Upper lobe of right lung (tissue), 1 donor: ENCODE data around the gene RTF1. TPM values are rescaled to one million over a fixed set of nuclear protein-coding genes. Genes with fewer than 3 reads are reported as not detected.
"Not testable (repeated sequence)": the region's sequence is repeated elsewhere in the genome, so short reads cannot be mapped to it uniquely, and the experiment has no call there.

Source experiments
- ATAC-seq: fragments of 200-7000 bp; cut with Tn5 transposase; one replicate; pipeline ENCODE4 v1.9.1; 2020; ENCODE audit warnings: mild to moderate bottlenecking, moderate library complexity
- DNase-seq: peaks from one replicate; pipeline ENCODE4 v3.0.0-alpha.2; 2020
- H3K27ac ChIP-seq: fragments of 200-600 bp; one replicate; pipeline ENCODE4 v1.8.0; 2022
- H3K27me3 ChIP-seq: fragments of 200-600 bp; one replicate; pipeline ENCODE4 v1.8.0; 2022; ENCODE audit warnings: mild to moderate bottlenecking
- H3K36me3 ChIP-seq: fragments of 200-600 bp; one replicate; pipeline ENCODE4 v1.8.0; 2022
- H3K4me1 ChIP-seq: fragments of 200-600 bp; one replicate; pipeline ENCODE4 v1.8.0; 2022
- H3K4me3 ChIP-seq: fragments of 200-600 bp; one replicate; pipeline ENCODE4 v1.8.0; 2022; ENCODE audit warnings: mild to moderate bottlenecking
- H3K9me3 ChIP-seq: fragments of 200-600 bp; one replicate; pipeline ENCODE4 v1.8.0; 2022
- intact Hi-C: fragments of 100-400 bp; cut with DNase I; formaldehyde crosslinking; loops from one replicate; pipeline ENCODE4 v1.11.0; 2022
- total RNA-seq: library from RNA; stranded (reverse); fragmentation: NEBNext Ultra II Directional; extraction: Animal tissue kit (Norgen Biotek cat#: 25700); gene quantifications from one replicate; pipeline ENCODE4 v1.2.1, GENCODE V29; 2021
- TF ChIP-seq, protein P1 (sequence below): fragments of 200-600 bp; IDR thresholded peaks from one replicate; pipeline ENCODE4 v1.8.0; 2022; ENCODE audit warnings: antibody characterized with exemption
- donor health status: DM: no; HTN: yes; CAD: no; lungs with severe emphysema.

RTF1 gene
- total RNA-seq, 1 donor from 2014 or later = 27.1 TPM

DNA sequence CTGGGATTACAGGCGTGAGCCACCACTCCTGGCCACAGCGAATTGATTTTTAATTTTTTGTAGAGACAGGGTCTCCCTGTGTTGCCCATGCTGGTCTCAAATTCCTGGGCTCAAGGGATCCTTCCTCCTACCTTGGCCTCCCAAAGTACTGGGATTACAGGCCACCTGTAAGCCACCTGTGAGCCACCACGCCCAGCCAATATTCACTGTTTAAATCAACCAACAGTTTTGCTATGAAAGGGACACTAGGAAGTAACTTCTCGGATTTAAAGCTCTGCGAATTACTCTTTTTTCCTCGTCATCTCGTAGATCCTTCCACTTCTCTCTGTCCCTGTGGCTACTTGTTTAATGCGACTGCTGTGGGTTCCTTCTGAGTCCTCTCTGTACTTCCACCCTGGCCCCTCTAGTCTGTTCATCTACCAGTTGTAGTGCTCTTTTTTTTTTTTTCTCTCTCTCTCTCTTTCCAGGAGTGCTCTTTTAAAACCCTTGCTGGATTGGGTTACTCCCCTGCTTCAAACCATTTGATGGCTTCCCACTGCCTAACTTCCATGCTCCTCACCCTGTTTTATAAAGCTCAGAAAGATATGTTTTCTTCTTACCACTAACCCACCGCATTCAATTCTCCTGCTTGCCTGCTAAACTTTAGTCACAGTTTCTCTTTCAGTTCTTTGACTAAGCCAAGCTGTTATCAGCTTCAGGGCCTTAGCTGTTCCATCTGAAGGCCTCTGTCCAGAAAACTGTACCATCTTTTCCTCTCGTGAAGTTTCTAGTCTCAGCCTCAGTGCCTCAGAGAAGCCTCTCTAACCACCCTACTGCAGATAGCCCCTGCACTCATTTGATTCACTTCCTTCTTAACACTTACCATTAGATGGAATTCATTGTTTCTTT is 12.4 kb downstream of the RTF1 start:
- intact Hi-C loops = no loop called here
- H3K9me3 ChIP-seq = no peaks in the 10 kb centered on the region
- no peaks in the 10 kb centered on the region for H3K4me1 ChIP-seq
- TF ChIP-seq, protein P1, sequence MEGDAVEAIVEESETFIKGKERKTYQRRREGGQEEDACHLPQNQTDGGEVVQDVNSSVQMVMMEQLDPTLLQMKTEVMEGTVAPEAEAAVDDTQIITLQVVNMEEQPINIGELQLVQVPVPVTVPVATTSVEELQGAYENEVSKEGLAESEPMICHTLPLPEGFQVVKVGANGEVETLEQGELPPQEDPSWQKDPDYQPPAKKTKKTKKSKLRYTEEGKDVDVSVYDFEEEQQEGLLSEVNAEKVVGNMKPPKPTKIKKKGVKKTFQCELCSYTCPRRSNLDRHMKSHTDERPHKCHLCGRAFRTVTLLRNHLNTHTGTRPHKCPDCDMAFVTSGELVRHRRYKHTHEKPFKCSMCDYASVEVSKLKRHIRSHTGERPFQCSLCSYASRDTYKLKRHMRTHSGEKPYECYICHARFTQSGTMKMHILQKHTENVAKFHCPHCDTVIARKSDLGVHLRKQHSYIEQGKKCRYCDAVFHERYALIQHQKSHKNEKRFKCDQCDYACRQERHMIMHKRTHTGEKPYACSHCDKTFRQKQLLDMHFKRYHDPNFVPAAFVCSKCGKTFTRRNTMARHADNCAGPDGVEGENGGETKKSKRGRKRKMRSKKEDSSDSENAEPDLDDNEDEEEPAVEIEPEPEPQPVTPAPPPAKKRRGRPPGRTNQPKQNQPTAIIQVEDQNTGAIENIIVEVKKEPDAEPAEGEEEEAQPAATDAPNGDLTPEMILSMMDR = no peak
- H3K36me3 ChIP-seq = no peaks in the 10 kb centered on the region
- H3K4me3 ChIP-seq = no peak overlapping the region
- H3K27ac ChIP-seq = no peak overlapping the region
- no peak for ATAC-seq
- H3K27me3 ChIP-seq = no peaks in the 10 kb centered on the region
- DNase-seq = no peak

DNA sequence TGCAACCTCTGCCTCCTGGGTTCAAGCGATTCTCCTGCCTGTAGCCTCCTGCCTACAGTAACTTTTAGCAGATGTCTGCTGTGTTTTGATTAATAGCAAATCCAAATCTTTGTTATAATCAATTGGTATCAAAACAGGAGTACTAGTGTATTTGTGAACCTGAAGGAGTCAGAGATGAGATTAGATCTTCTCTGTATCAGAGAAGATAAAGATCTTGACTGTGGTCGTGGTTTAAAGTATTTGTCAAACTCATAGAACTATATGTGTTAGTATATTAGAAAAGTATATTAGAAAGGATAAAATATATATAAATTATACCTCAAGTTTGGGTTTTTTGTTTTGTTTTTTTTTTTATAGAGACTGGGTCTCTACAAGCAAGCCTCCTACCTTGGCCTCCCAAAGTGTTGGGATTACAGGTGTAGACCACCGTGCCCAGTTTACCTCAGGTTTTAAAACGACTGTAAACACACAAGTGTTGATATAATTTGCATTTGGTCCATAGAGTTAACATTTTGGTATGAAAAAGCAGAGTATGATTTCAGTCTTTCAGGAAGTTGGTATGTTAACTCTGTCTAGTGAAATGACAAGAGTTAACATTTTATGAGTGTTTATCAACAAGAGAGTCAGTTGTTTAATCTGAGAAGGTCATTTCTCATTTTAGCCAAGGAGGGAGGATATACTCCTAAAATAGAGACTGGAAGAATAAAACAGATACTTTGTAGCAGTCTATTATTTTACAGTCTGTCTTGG is 18.3 kb downstream of the RTF1 start:
- ATAC-seq (no peak), DNase-seq (no peak)
- TF ChIP-seq, protein P1 = no peak

GRCh38 chr15:41437448-41437847 is 20.6 kb downstream of the RTF1 start:
- Histone ChIP-seq H3K9me3 (no peaks in the 10 kb centered on the region), H3K4me1 (no peaks in the 10 kb centered on the region), H3K27me3 (no peaks in the 10 kb centered on the region), H3K36me3 (peaks cover 45% of the 10 kb centered on the region), H3K4me3 (no peak overlapping the region), H3K27ac (no peak overlapping the region)
- TF ChIP-seq, protein P1 = no peak
- ATAC-seq (no peak), DNase-seq (no peak)
- intact Hi-C loops = no loop called here

More for the DNA sequence above, 18.3 kb downstream of the RTF1 start:
- no peak overlapping the region for H3K27ac ChIP-seq
- no peaks in the 10 kb centered on the region for H3K4me1 ChIP-seq
- intact Hi-C loops = no loop called here
- H3K36me3 ChIP-seq = peaks cover 23% of the 10 kb centered on the region
- H3K27me3 ChIP-seq = no peaks in the 10 kb centered on the region
- H3K4me3 ChIP-seq = no peak overlapping the region
- H3K9me3 ChIP-seq = no peaks in the 10 kb centered on the region

GRCh38 chr15:41438206-41438605 is 21.3 kb downstream of the RTF1 start:
- TF ChIP-seq, protein P1 = no peak
- Histone ChIP-seq H3K9me3 (no peaks in the 10 kb centered on the region), H3K27ac (no peak overlapping the region), H3K27me3 (no peaks in the 10 kb centered on the region), H3K4me1 (no peaks in the 10 kb centered on the region), H3K4me3 (no peak overlapping the region), H3K36me3 (peaks cover 51% of the 10 kb centered on the region)
- DNase-seq (no peak), ATAC-seq (no peak)
- intact Hi-C loops = no loop called here

- H3K4me3 ChIP-seq, H3K9me3 ChIP-seq, H3K27ac ChIP-seq, intact Hi-C loops, DNase-seq, H3K4me1 ChIP-seq, ATAC-seq, H3K27me3 ChIP-seq: not testable (repeated sequence)
- peaks cover 54% of the 10 kb centered on the region for H3K36me3 ChIP-seq
These were observed 21.9 kb downstream of the RTF1 start for GRCh38 chr15:41438745-41439144.

GRCh38 chr15:41443275-41443674 is 26.4 kb downstream of the RTF1 start:
- intact Hi-C loops = no loop called here
- TF ChIP-seq, protein P1 = no peak
- no peaks in the 10 kb centered on the region for H3K4me1 ChIP-seq
- no peaks in the 10 kb centered on the region for H3K9me3 ChIP-seq
- no peaks in the 10 kb centered on the region for H3K27me3 ChIP-seq
- peaks cover 59% of the 10 kb centered on the region for H3K36me3 ChIP-seq
- ATAC-seq = no peak
- no peak for DNase-seq
- H3K4me3 ChIP-seq = no peak overlapping the region
- no peak overlapping the region for H3K27ac ChIP-seq
